ENCODE results near the gene NUDC. TPM values are rescaled to one million over a fixed set of nuclear protein-coding genes. Genes with fewer than 3 reads are reported as not detected.

NUDC gene
- total and polyA plus RNA-seq, 2 of the 4 experiments (the other 2 are of a cell fraction), result 34.8 to 89.8 TPM

- Histone ChIP-seq H3K56ac (ENCODE audit: extremely low read depth, insufficient read depth, low read length) (no peak overlapping the region), H3K9me1 (ENCODE audit: insufficient read depth, low read length) (no peaks in the 10 kb centered on the region), H4K5ac (ENCODE audit: low read depth, low read length) (no peak overlapping the region), H3K4me2 (ENCODE audit: low read depth, low read length) (no peak overlapping the region), H3K9me3 (ENCODE audit: control insufficient read depth, insufficient read depth, low read length) (no peaks in the 10 kb centered on the region), H3K79me1 (ENCODE audit: low read depth in 1 of 2, low read length in 2 of 2) (peaks cover 7 to 22% of the 10 kb centered on the region in 2 experiments), H4K8ac (ENCODE audit: low read depth in 2 of 2, low read length in 2 of 2) (no peak overlapping the region), H3K27me3 (ENCODE audit: control insufficient read depth, insufficient read depth, low read length) (no peaks in the 10 kb centered on the region), H3K23ac (ENCODE audit: low read depth, low read length) (no peak overlapping the region), H3K27ac (ENCODE audit: insufficient read depth, low read length) (no peak overlapping the region), H3K9ac (ENCODE audit: low read depth, low read length) (no peak overlapping the region), H2AK9ac (replicated peaks; ENCODE audit: low read depth, low read length, poor library complexity) (no peak overlapping the region), H4K91ac (ENCODE audit: insufficient read depth, low read depth, low read length) (no peak overlapping the region), H2BK15ac (ENCODE audit: low read depth, low read length) (no peak overlapping the region), H3K14ac (replicated peaks; ENCODE audit: low read depth, low read length) (no peak overlapping the region), H2AFZ (replicated peaks; ENCODE audit: low read length, poor library complexity) (no peak overlapping the region), H2BK20ac (ENCODE audit: low read depth, low read length) (no peak overlapping the region), H2BK120ac (ENCODE audit: low read depth, low read length) (no peak overlapping the region), H3K4ac (ENCODE audit: low read depth, low read length) (no peak overlapping the region), H3K4me1 (ENCODE audit: control insufficient read depth, insufficient read depth, low read length) (no peaks in the 10 kb centered on the region), H3K4me3 (ENCODE audit: insufficient read depth, low read depth, low read length) (no peak overlapping the region), H4K20me1 (ENCODE audit: insufficient read depth, low read length) (peaks cover 5% of the 10 kb centered on the region; the same call in 1 of the 2 replicates), H3K18ac (ENCODE audit: low read depth, low read length) (no peak overlapping the region), H2BK5ac (ENCODE audit: low read depth, low read length, poor library complexity, severe bottlenecking) (no peak overlapping the region), H3K36me3 (ENCODE audit: control insufficient read depth, insufficient read depth, low read length) (peaks cover 34% of the 10 kb centered on the region), H2AK5ac (ENCODE audit: low read depth, low read length) (no peak overlapping the region)
- dilution Hi-C loops (cut with HindIII; ENCODE audit: low sequenced_read_pairs, unreplicated experiment), result no loop called here
- ATAC-seq (ENCODE audit: low read depth) (no peak), DNase-seq (no peak)
- BruUV-seq (replicated peaks), result no TSS peak
- ChIA-PET POLR2A (ENCODE audit: unreplicated experiment) (interaction anchor here (0.6 kb wide), 1 partner anchor 292 kb away, joined by 9 read pairs; no protein-coding TSS in a partner anchor), CTCF (no interaction called here)
- no CpG with 5 or more reads among the region's 2 CpGs for WGBS, 2 experiments (ENCODE audit: extremely low coverage in 2 of 2, insufficient read length in 1 of 2)
- intact Hi-C loops (cut with micrococcal nuclease), result no loop called here
- TF ChIP-seq BHLHE40 (IDR thresholded peaks at IDR 0.05; ENCODE audit: low read depth, low read length), result no peak
- no peak for TF ChIP-seq CHD1 (IDR thresholded peaks at IDR 0.05; ENCODE audit: low read depth, low read length)
- no peak for TF ChIP-seq MAZ (IDR thresholded peaks at IDR 0.05; ENCODE audit: borderline replicate concordance, low read depth, low read length)
- no peak for TF ChIP-seq NFE2L2 (IDR thresholded peaks at IDR 0.05; ENCODE audit: low read depth, low read length)
- TF ChIP-seq POLR2A (IDR thresholded peaks at IDR 0.05; ENCODE audit: low read depth, low read length), result no peak
- TF ChIP-seq RAD21 (IDR thresholded peaks at IDR 0.05; ENCODE audit: low read length), result no peak
- TF ChIP-seq RCOR1 (IDR thresholded peaks at IDR 0.05; ENCODE audit: insufficient replicate concordance, low read length), result no peak
- TF ChIP-seq SMC3 (IDR thresholded peaks at IDR 0.05; ENCODE audit: low read depth, low read length), result no peak
- no peak for TF ChIP-seq MXI1 (IDR thresholded peaks at IDR 0.05; ENCODE audit: borderline replicate concordance, low read depth, low read length)
- no peak for TF ChIP-seq FOS (IDR thresholded peaks at IDR 0.05; ENCODE audit: low read depth, low read length)
- no peak for TF ChIP-seq CEBPB (IDR thresholded peaks at IDR 0.05; ENCODE audit: low read depth, low read length)
- no peak for TF ChIP-seq RFX5 (IDR thresholded peaks at IDR 0.05; ENCODE audit: low read depth, low read length)
- in situ Hi-C loops (cut with MboI; ENCODE audit: low sequenced_read_pairs), result loop anchor here (10.0 kb wide), 1 partner anchor 273 kb away; no protein-coding TSS in a partner anchor
Observed at GRCh38 chr1:26877326-26877725, 44.2 kb upstream of the NUDC start.

All from IMR-90 (cell line).